Measurements from ENCODE around the gene DAPK2.

The DAPK2 gene

GRCh38 chr15:63889831-63890230 is 156.5 kb downstream of the DAPK2 start:
- DNase-seq = no peak

- DNase-seq = no peak
These were observed 157.5 kb downstream of the DAPK2 start for GRCh38 chr15:63888823-63889222.

GRCh38 chr15:63888146-63888545 is 158.1 kb downstream of the DAPK2 start:
- no peak for DNase-seq

GRCh38 chr15:63887630-63888029 is 158.7 kb downstream of the DAPK2 start:
- no peak for DNase-seq

- no peak for DNase-seq
These were observed 161.3 kb downstream of the DAPK2 start for GRCh38 chr15:63884953-63885352.

GRCh38 chr15:63881431-63881830 is 164.9 kb downstream of the DAPK2 start:
- DNase-seq = no peak

GRCh38 chr15:63880744-63881143 is 165.5 kb downstream of the DAPK2 start:
- DNase-seq = no peak

GRCh38 chr15:63879995-63880394 is 166.3 kb downstream of the DAPK2 start:
- no peak for DNase-seq

GRCh38 chr15:63879211-63879610 is 167.1 kb downstream of the DAPK2 start:
- no peak for DNase-seq

- DNase-seq = no peak
These were observed 168.5 kb downstream of the DAPK2 start for GRCh38 chr15:63877713-63878271.

- no peak for DNase-seq
These were observed 170.1 kb downstream of the DAPK2 start for GRCh38 chr15:63876085-63876662.

- no peak for DNase-seq
These were observed 171.7 kb downstream of the DAPK2 start for GRCh38 chr15:63874616-63875015.

GRCh38 chr15:63872759-63873510 is 173.3 kb downstream of the DAPK2 start:
- DNase-seq = no peak

- no peak for DNase-seq
These were observed 175.6 kb downstream of the DAPK2 start for GRCh38 chr15:63870487-63871209.

- no peak for DNase-seq
These were observed 176.3 kb downstream of the DAPK2 start for GRCh38 chr15:63870043-63870394.

GRCh38 chr15:63869371-63870042 is 176.8 kb downstream of the DAPK2 start:
- DNase-seq = no peak

- DNase-seq = no peak
These were observed 182.1 kb downstream of the DAPK2 start for GRCh38 chr15:63864186-63864585.

GRCh38 chr15:63861946-63862517 is 184.3 kb downstream of the DAPK2 start:
- no peak for DNase-seq

GRCh38 chr15:63860555-63860954 is 185.7 kb downstream of the DAPK2 start:
- no peak for DNase-seq

GRCh38 chr15:63860155-63860554 is 186.1 kb downstream of the DAPK2 start:
- DNase-seq = no peak

- DNase-seq = no peak
These were observed 187.4 kb downstream of the DAPK2 start for GRCh38 chr15:63858881-63859280.

- DNase-seq = no peak
These were observed 187.8 kb downstream of the DAPK2 start for GRCh38 chr15:63858448-63858847.

- DNase-seq = no peak
These were observed 188.8 kb downstream of the DAPK2 start for GRCh38 chr15:63857461-63857856.

Measured in KG1 (cell line).